K562 (cell line): Measurements from ENCODE around the gene NECTIN4. TPM values are rescaled to one million over a fixed set of nuclear protein-coding genes. Genes with fewer than 3 reads are reported as not detected.

Source experiments
- ATAC-seq: fragments of 200-7000 bp; cut with Tn5 transposase; 3 replicates; pipeline ENCODE4 v1.9.1; 2020; ENCODE audit warnings: moderate library complexity
- BruUV-seq: library from RNA; stranded (reverse); fragments of 400-500 nt; replicated peaks from 2 replicates; lab custom pipeline; 2021; lab: Mats Ljungman, UMichigan
- CTCF ChIA-PET: fragments of 300-600 bp; formaldehyde crosslinking; extraction: SDS; loops from one replicate; lab custom pipeline; 2021; ENCODE audit warnings: low intra/inter-chr PET ratio; lab: Yijun Ruan, JAX
- POLR2A ChIA-PET: fragments of 300-600, 350-650 bp; sonication (Branson Sonifier 250); formaldehyde crosslinking; extraction: SDS; loops from one replicate; lab custom pipeline; 2021; ENCODE audit warnings: antibody characterized with exemption, inconsistent platforms; lab: Yijun Ruan, JAX
- DNase-seq, 4 experiments: peaks; one replicate each; pipeline versions ENCODE4 v3.0.0 to v3.0.0-alpha.2; 2011 to 2018; ENCODE audit warnings: low spot score in 3 of 4, mixed read lengths in 3 of 4; ENCODE audit errors: extremely low read depth in 1 of 4
- FAIRE-seq: peaks from 2 replicates; lab custom pipeline; 2011; peaks lifted over from hg19 to GRCh38; lab: Jason Lieb, UNC
- H2AFZ ChIP-seq: 2 replicates; pipeline ENCODE4 v1.6.0; 2011; ENCODE audit warnings: low read depth, low read length, control low read depth, inconsistent platforms
- H3K27ac ChIP-seq: fragments of 200-600 bp; 3 replicates; pipeline ENCODE4 v1.8.0; 2011; ENCODE audit warnings: low read depth, mild to moderate bottlenecking, control low read depth, inconsistent platforms, low read length, moderate library complexity, mixed read lengths; ENCODE audit errors: extremely low read depth
- H3K27me3 ChIP-seq, 2 experiments: fragments of 300-600 bp in 1 of 2; 2 replicates in 1 of 2; 3 replicates in 1 of 2; pipeline versions ENCODE4 v1.6.0 to v1.8.0; 2011; ENCODE audit warnings: inconsistent platforms in 2 of 2, low read length in 2 of 2, mild to moderate bottlenecking in 1 of 2, mixed read lengths in 1 of 2, moderate library complexity in 1 of 2; ENCODE audit not compliant: control insufficient read depth in 2 of 2, insufficient read depth in 2 of 2
- H3K36me3 ChIP-seq: fragments of 300-600 bp; 3 replicates; pipeline ENCODE4 v1.8.0; 2011; ENCODE audit warnings: mild to moderate bottlenecking, low read length, inconsistent platforms; ENCODE audit not compliant: control insufficient read depth, insufficient read depth
- H3K4me1 ChIP-seq, 2 experiments: fragments of 200-600 bp in 1 of 2; replicated peaks in 1 of 2; 2 replicates in 1 of 2; 3 replicates in 1 of 2; pipeline versions ENCODE4 v1.5.1 to v1.8.0; 2011; ENCODE audit warnings: inconsistent platforms in 2 of 2, low read length in 2 of 2, mild to moderate bottlenecking in 1 of 2, mixed read lengths in 1 of 2, moderate library complexity in 1 of 2; ENCODE audit not compliant: control insufficient read depth in 2 of 2, insufficient read depth in 2 of 2
- H3K4me2 ChIP-seq: 2 replicates; pipeline ENCODE4 v1.6.1; 2011; ENCODE audit warnings: low read length, control low read depth, inconsistent platforms, mixed read lengths; ENCODE audit not compliant: insufficient read depth
- H3K4me3 ChIP-seq: fragments of 200-600 bp; sonication (generic), shearing (Covaris generic); 2 replicates; pipeline ENCODE4 v1.5.1; 2016; ENCODE audit warnings: control low read depth, inconsistent platforms
- H3K79me2 ChIP-seq: fragments of 200-600 bp; 3 replicates; pipeline ENCODE4 v1.8.0; 2011; ENCODE audit warnings: low read length, inconsistent platforms; ENCODE audit not compliant: control insufficient read depth, insufficient read depth
- H3K9ac ChIP-seq, 2 experiments: 2 replicates each; pipeline versions ENCODE4 v1.6.0 to v1.6.1; 2011; ENCODE audit warnings: low read depth in 2 of 2, low read length in 2 of 2, control low read depth in 1 of 2, inconsistent platforms in 1 of 2, mild to moderate bottlenecking in 1 of 2, mixed read lengths in 1 of 2; ENCODE audit not compliant: insufficient read depth in 1 of 2
- H3K9me1 ChIP-seq: one replicate; pipeline ENCODE4 v1.6.0; 2011; ENCODE audit warnings: inconsistent platforms, mild to moderate bottlenecking, low read length, moderate library complexity; ENCODE audit not compliant: control insufficient read depth, insufficient read depth
- H3K9me3 ChIP-seq: replicated peaks from 2 replicates; pipeline ENCODE4 v1.5.1; 2011; ENCODE audit warnings: low read depth, low read length, inconsistent platforms; ENCODE audit not compliant: control insufficient read depth, insufficient read depth
- H4K20me1 ChIP-seq: replicated peaks from 2 replicates; pipeline ENCODE4 v1.6.1; 2011; ENCODE audit warnings: low read length, inconsistent platforms, mixed read lengths; ENCODE audit not compliant: control insufficient read depth, insufficient read depth
- CHD7 ChIP-seq: fragments of 200-600 bp; sonication (generic); IDR thresholded peaks from one replicate; pipeline ENCODE4 v1.6.1; 2012; ENCODE audit warnings: mild to moderate bottlenecking, low read depth, low read length, inconsistent platforms
- WGBS: fragments of 100-300 bp; shearing (Covaris generic); methylation state at CpG from one replicate; pipeline ENCODE4 v1.1.6; 2016; ENCODE audit warnings: low coverage, mixed read lengths; ENCODE audit not compliant: insufficient coverage; ENCODE audit errors: missing lambda C conversion rate; 5-methylcytosine and 5-hydroxymethylcytosine counted together
- in situ Hi-C: fragments of 300-500 bp; cut with MboI; formaldehyde crosslinking; loops from 4 replicates; pipeline ENCODE4 v1.15.0; 2018; ENCODE audit warnings: inconsistent platforms, mixed read lengths
- intact Hi-C: fragments of 100-400 bp; cut with micrococcal nuclease; formaldehyde crosslinking; loops from 2 replicates; pipeline ENCODE4 v1.14.2; 2022
- polyA plus RNA-seq, 8 experiments: library from polyadenylated mRNA; depleted of rRNA in 4 of 8; stranded (reverse) in 5 of 8; unstranded in 3 of 8; fragments of >200 nt; fragmentation: Nextera tagmentation in 2 of 8; fragmentation: Illumina TruSeq in 1 of 8; extraction: Ambion mirVana in 2 of 8; extraction: Trizol in 1 of 8; gene quantifications; 2 replicates each; pipeline versions ENCODE4 v1.2.1 to v1.2.3, GENCODE V29; 2011 to 2014; ENCODE audit warnings: inconsistent platforms in 1 of 8, missing spikeins in 1 of 8
- total RNA-seq, 7 experiments: library from RNA; depleted of rRNA in 6 of 7; stranded (reverse); fragments of >200 nt in 6 of 7; fragmentation: Illumina TruSeq in 2 of 7; extraction: Trizol in 2 of 7; gene quantifications; 2 replicates each; pipeline versions ENCODE4 v1.2.1 to v1.2.3, GENCODE V29; 2011 to 2021; ENCODE audit warnings: low replicate concordance in 1 of 7

Gene NECTIN4
- total and polyA plus RNA-seq, 9 of the 15 experiments (the other 6 are each of a cell fraction or from before 2014, with no cell fraction given) = 0.01 to 0.09 TPM; not detected in 7

- no peak overlapping the region for H3K4me2 ChIP-seq
- H3K27ac ChIP-seq = no peak overlapping the region
- in situ Hi-C loops = loop anchor here (25.0 kb wide), 1 partner anchor 247 kb away; no protein-coding TSS in a partner anchor
Observed at GRCh38 chr1:161084597-161084988, 4.8 kb downstream of the NECTIN4 start.

More at GRCh38 chr1:161084597-161084988, 4.8 kb downstream of the NECTIN4 start:
- Histone ChIP-seq H3K9me1 (no peaks in the 10 kb centered on the region), H3K9me3 (no peaks in the 10 kb centered on the region), H2AFZ (no peak overlapping the region), H3K27me3 (no peaks in the 10 kb centered on the region), H3K4me3 (no peak overlapping the region), H3K9ac (no peak overlapping the region), H3K4me1 (peaks cover 13 to 18% of the 10 kb centered on the region in 2 experiments; a peak in 4 of 5 replicates), H3K79me2 (no peaks in the 10 kb centered on the region), H4K20me1 (no peaks in the 10 kb centered on the region), H3K36me3 (no peaks in the 10 kb centered on the region)
- no peak for TF ChIP-seq CHD7
- ChIA-PET CTCF (no interaction called here), POLR2A (interaction anchor here (0.8 to 1.8 kb wide), 4 partner anchors 10 to 21 kb away, joined by 3 to 8 read pairs (median 3); no protein-coding TSS in a partner anchor)
- BruUV-seq = no TSS peak
- intact Hi-C loops = no loop called here
- DNase-seq = no peak
- ATAC-seq = no peak
- no peak for FAIRE-seq
- 40% methylated on average over 1 of the region's 1 CpG for WGBS
